T-helper 2 cell (primary cell): Measurements from ENCODE around the gene SOX2.
"Not testable (repeated sequence)": the region's sequence is repeated elsewhere in the genome, so short reads cannot be mapped to it uniquely, and the experiment has no call there.

Experiments
- DNase-seq, 5 experiments: peaks; one replicate each; pipeline versions ENCODE4 v3.0.0 to v3.0.0-alpha.2; 2012 to 2022

The SOX2 gene

GRCh38 chr3:181724192-181724965, 12.7 kb downstream of the SOX2 start:
- DNase-seq, result no peak

GRCh38 chr3:181725131-181725731, 13.5 kb downstream of the SOX2 start:
- no peak for DNase-seq

- DNase-seq, result no peak
Observed at GRCh38 chr3:181725830-181726229, 14.1 kb downstream of the SOX2 start.

- DNase-seq, result no peak
Observed at GRCh38 chr3:181726351-181727330, 14.9 kb downstream of the SOX2 start.

GRCh38 chr3:181727341-181728032, 15.8 kb downstream of the SOX2 start:
- no peak for DNase-seq

- no peak for DNase-seq
Observed at GRCh38 chr3:181728470-181729340, 17.0 kb downstream of the SOX2 start.

GRCh38 chr3:181729341-181729869, 17.7 kb downstream of the SOX2 start:
- DNase-seq, result no peak

GRCh38 chr3:181730316-181730715, 18.6 kb downstream of the SOX2 start:
- no peak for DNase-seq

- no peak for DNase-seq
Observed at GRCh38 chr3:181730934-181731333, 19.2 kb downstream of the SOX2 start.

GRCh38 chr3:181735911-181736310, 24.2 kb downstream of the SOX2 start:
- no peak for DNase-seq

GRCh38 chr3:181738551-181738950, 26.8 kb downstream of the SOX2 start:
- no peak for DNase-seq

GRCh38 chr3:181739628-181740027, 27.9 kb downstream of the SOX2 start:
- no peak for DNase-seq

- no peak for DNase-seq
Observed at GRCh38 chr3:181741417-181741816, 29.7 kb downstream of the SOX2 start.

- no peak for DNase-seq
Observed at GRCh38 chr3:181752202-181752671, 40.5 kb downstream of the SOX2 start.

GRCh38 chr3:181753391-181753790, 41.7 kb downstream of the SOX2 start:
- DNase-seq, result no peak

- no peak for DNase-seq
Observed at GRCh38 chr3:181755959-181756358, 44.2 kb downstream of the SOX2 start.

GRCh38 chr3:181756645-181757297, 45.0 kb downstream of the SOX2 start:
- no peak for DNase-seq

GRCh38 chr3:181757694-181758306, 46.1 kb downstream of the SOX2 start:
- no peak for DNase-seq

- DNase-seq, result no peak
Observed at GRCh38 chr3:181761906-181762305, 50.2 kb downstream of the SOX2 start.

- DNase-seq, result not testable (repeated sequence)
Observed at GRCh38 chr3:181764033-181764432, 52.3 kb downstream of the SOX2 start.
